CD1c-positive myeloid dendritic cell (primary cell): Measurements from ENCODE around the gene IGFBP2.

Experiments
- DNase-seq: peaks from one replicate; pipeline ENCODE4 v3.0.0-alpha.2; 2016; ENCODE audit errors: extremely low spot score

Gene IGFBP2

GRCh38 chr2:216661639-216662375 lies 28.6 kb downstream of the IGFBP2 start:
- no peak for DNase-seq

- no peak for DNase-seq
Measured at GRCh38 chr2:216663106-216663505, 29.9 kb downstream of the IGFBP2 start.

GRCh38 chr2:216663846-216664245 lies 30.6 kb downstream of the IGFBP2 start:
- no peak for DNase-seq

- DNase-seq = no peak
Measured at GRCh38 chr2:216664593-216665034, 31.4 kb downstream of the IGFBP2 start.

GRCh38 chr2:216665242-216665641 lies 32.0 kb downstream of the IGFBP2 start:
- no peak for DNase-seq

- DNase-seq = no peak
Measured at GRCh38 chr2:216665717-216666116, 32.5 kb downstream of the IGFBP2 start.

GRCh38 chr2:216666461-216667233 lies 33.4 kb downstream of the IGFBP2 start:
- DNase-seq = peak; percentile 80

- DNase-seq = no peak
Measured at GRCh38 chr2:216670266-216671080, 37.3 kb downstream of the IGFBP2 start.

GRCh38 chr2:216671081-216671411 lies 37.8 kb downstream of the IGFBP2 start:
- DNase-seq = no peak

- DNase-seq = no peak
Measured at GRCh38 chr2:216671791-216672343, 38.6 kb downstream of the IGFBP2 start.

- no peak for DNase-seq
Measured at GRCh38 chr2:216672466-216672865, 39.2 kb downstream of the IGFBP2 start.

- DNase-seq = no peak
Measured at GRCh38 chr2:216673021-216673420, 39.8 kb downstream of the IGFBP2 start.

GRCh38 chr2:216673609-216674008 lies 40.4 kb downstream of the IGFBP2 start:
- DNase-seq = no peak

- no peak for DNase-seq
Measured at GRCh38 chr2:216674376-216674775, 41.2 kb downstream of the IGFBP2 start.

- DNase-seq = no peak
Measured at GRCh38 chr2:216676630-216677029, 43.4 kb downstream of the IGFBP2 start.

GRCh38 chr2:216677439-216678097 lies 44.3 kb downstream of the IGFBP2 start:
- no peak for DNase-seq

GRCh38 chr2:216678098-216678465 lies 44.9 kb downstream of the IGFBP2 start:
- no peak for DNase-seq

- no peak for DNase-seq
Measured at GRCh38 chr2:216678813-216679657, 45.8 kb downstream of the IGFBP2 start.

GRCh38 chr2:216679658-216680024 lies 46.4 kb downstream of the IGFBP2 start:
- no peak for DNase-seq

- no peak for DNase-seq
Measured at GRCh38 chr2:216680951-216681629, 47.9 kb downstream of the IGFBP2 start.
